ENCODE measurements around the gene RPS6KA2. TPM values are rescaled to one million over a fixed set of nuclear protein-coding genes. Genes with fewer than 3 reads are reported as not detected.

The RPS6KA2 gene
- total RNA-seq, 4 donors from 2014 or later, result 11.8 to 66.0 (median 19.2) TPM

DNA sequence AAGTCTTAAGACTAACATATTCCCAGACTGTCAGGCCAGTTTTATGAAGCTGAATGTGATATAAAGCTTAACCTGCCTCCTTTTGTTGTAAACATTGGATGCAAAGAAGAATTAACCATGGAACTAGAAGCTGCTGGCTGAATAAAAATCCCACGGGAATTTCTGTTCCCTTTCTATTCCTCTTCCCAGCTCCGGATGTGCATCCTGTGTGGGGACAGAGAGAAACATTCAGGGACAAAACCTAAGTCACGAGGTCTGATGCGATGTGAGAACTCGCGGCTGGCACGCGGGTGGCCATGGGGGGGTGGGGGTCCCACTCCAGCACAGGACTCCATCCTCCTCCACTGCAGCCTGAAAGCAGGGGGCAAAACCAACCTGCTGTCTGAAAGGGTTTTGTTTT, 72.7 kb downstream of the RPS6KA2 start:
- Histone ChIP-seq H3K4me1 (peaks cover 27 to 64% (median 36%) of the 10 kb centered on the region in 3 donors), H3K4me3 (no peak overlapping the region), H3K9me3 (no peaks in the 10 kb centered on the region), H3K36me3 (no peaks in the 10 kb centered on the region), H3K27me3 (no peaks in the 10 kb centered on the region), H3K27ac (peak overlapping the region; percentile 25 to 87 (median 82))
- DNase-seq, result no peak
- WGBS, 2 donors, result 75 to 83% methylated on average over 1 to 8 of the region's 8 CpGs
- intact Hi-C loops (cut with DNase I), result no loop called here
- TF ChIP-seq, protein P1, sequence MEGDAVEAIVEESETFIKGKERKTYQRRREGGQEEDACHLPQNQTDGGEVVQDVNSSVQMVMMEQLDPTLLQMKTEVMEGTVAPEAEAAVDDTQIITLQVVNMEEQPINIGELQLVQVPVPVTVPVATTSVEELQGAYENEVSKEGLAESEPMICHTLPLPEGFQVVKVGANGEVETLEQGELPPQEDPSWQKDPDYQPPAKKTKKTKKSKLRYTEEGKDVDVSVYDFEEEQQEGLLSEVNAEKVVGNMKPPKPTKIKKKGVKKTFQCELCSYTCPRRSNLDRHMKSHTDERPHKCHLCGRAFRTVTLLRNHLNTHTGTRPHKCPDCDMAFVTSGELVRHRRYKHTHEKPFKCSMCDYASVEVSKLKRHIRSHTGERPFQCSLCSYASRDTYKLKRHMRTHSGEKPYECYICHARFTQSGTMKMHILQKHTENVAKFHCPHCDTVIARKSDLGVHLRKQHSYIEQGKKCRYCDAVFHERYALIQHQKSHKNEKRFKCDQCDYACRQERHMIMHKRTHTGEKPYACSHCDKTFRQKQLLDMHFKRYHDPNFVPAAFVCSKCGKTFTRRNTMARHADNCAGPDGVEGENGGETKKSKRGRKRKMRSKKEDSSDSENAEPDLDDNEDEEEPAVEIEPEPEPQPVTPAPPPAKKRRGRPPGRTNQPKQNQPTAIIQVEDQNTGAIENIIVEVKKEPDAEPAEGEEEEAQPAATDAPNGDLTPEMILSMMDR (IDR thresholded peaks at IDR 0.05), result no peak
- TF ChIP-seq POLR2A (IDR thresholded peaks at IDR 0.05), result no peak

DNA sequence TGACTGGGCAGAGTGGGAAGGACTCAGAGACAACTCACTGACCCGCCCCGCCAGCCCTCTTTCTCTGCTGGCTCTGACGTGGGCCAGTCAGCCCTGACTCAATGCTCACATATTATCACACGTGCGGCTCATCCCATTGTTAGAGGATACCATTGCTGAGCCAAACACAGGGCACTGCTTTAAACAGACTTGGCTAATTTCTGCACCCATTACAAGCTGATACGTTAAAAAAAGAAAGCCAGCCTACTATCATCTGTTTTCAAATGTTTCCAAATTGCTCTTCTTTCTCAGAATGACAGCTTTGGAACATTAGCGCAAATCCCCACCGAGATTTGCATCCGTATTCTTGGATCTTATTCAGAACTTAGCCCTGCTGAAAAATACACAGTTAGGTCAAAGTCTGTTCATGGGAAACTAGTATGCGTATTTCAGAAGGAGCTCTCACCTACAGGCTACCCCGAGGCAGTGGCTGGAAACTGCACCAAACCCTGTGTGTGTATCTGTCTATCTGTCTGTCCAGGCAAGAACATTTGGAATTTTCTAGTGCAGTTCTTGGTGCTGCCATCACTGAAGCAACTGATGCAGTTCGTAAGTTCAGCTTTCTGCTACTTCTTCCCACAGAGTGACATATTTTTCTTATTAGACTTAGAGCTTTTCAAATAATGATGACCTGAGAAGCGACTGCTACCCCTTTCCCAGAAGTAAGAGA, 73.3 kb downstream of the RPS6KA2 start:
- no peak overlapping the region for H3K4me3 ChIP-seq
- intact Hi-C loops (cut with DNase I), result no loop called here
- no peaks in the 10 kb centered on the region for H3K36me3 ChIP-seq
- peak overlapping the region; percentile 51 to 87 (median 82) for H3K27ac ChIP-seq
- no peaks in the 10 kb centered on the region for H3K27me3 ChIP-seq
- no peak for DNase-seq
- TF ChIP-seq, protein P1 (IDR thresholded peaks at IDR 0.05), result no peak
- TF ChIP-seq POLR2A (IDR thresholded peaks at IDR 0.05), result no peak
- 42 to 53% methylated on average over 11 to 13 of the region's 13 CpGs for WGBS, 2 donors
- no peaks in the 10 kb centered on the region for H3K9me3 ChIP-seq
- H3K4me1 ChIP-seq, result peaks cover 27 to 63% (median 36%) of the 10 kb centered on the region in 3 donors

DNA sequence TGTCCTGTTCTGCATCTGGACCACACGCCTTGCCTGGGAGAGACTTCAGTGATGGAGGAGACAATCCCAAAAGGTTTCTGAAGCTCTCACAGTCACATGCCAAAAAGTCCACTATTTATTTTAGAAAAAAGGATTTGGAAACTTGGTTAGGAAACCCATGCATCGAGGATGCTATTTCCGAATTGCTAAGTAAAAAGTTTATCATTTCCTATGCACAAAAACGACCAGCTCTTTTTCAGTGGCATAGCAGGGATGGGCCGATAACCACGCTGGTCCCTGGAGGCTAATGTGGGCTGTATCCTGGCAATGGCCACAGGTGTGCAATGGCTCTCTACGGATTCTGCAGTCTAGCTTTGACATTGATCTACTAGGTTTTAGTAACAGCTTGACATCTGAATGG, 74.5 kb downstream of the RPS6KA2 start:
- 81 to 82% methylated on average over 7 of the region's 7 CpGs for WGBS, 2 donors
- DNase-seq, result no peak
- intact Hi-C loops (cut with DNase I), result no loop called here
- Histone ChIP-seq H3K27ac (peak overlapping the region in 2 of 4 donors; percentile 86 to 87), H3K27me3 (no peaks in the 10 kb centered on the region), H3K36me3 (no peaks in the 10 kb centered on the region), H3K4me3 (no peak overlapping the region), H3K4me1 (peaks cover 26 to 52% (median 27%) of the 10 kb centered on the region in 3 donors), H3K9me3 (no peaks in the 10 kb centered on the region)
- TF ChIP-seq, protein P1 (IDR thresholded peaks at IDR 0.05), result no peak
- no peak for TF ChIP-seq POLR2A (IDR thresholded peaks at IDR 0.05)

DNA sequence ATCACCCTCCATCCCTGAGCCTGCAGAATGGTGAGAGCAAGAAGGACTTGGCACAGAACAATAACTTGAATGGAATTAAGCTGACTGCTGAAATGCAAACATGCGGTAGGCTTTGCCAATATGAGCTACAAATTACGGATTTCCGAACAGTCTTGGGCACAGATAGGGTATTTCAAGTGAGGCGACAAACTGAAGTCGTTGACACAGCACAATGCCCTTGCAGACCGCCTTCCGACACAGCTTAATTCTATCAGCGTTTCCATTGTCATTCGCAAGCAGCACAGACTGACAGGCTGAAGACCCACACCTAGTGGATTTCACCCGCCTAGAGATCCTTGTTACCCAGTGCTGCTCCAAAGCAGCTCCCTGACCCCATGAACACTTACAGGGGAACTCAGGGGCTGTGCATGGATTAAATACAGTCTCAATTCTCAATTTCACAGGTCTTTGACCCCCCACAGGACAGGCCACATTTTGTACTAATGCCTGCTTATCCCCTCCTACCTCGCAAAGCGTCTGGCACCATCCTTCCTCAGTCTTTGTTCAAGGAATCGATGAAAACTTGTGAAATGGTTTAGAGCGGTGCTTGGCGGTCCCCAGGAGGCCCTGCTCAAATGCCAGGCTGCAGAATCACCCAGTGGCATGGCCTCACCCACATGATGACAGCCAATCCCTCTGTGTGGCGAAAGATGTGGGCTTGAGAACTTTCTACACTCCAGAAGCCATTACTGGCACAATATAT, 75.1 kb downstream of the RPS6KA2 start:
- TF ChIP-seq POLR2A (IDR thresholded peaks at IDR 0.05), result no peak
- TF ChIP-seq, protein P1 (IDR thresholded peaks at IDR 0.05), result no peak
- H3K9me3 ChIP-seq, result no peaks in the 10 kb centered on the region
- no peaks in the 10 kb centered on the region for H3K27me3 ChIP-seq
- intact Hi-C loops (cut with DNase I), result no loop called here
- WGBS, 2 donors, result 79 to 90% methylated on average over 15 to 16 of the region's 16 CpGs
- peaks cover 19 to 45% (median 21%) of the 10 kb centered on the region in 3 donors for H3K4me1 ChIP-seq
- no peak overlapping the region for H3K4me3 ChIP-seq
- H3K36me3 ChIP-seq, result no peaks in the 10 kb centered on the region
- DNase-seq, result no peak
- H3K27ac ChIP-seq, result no peak overlapping the region

DNA sequence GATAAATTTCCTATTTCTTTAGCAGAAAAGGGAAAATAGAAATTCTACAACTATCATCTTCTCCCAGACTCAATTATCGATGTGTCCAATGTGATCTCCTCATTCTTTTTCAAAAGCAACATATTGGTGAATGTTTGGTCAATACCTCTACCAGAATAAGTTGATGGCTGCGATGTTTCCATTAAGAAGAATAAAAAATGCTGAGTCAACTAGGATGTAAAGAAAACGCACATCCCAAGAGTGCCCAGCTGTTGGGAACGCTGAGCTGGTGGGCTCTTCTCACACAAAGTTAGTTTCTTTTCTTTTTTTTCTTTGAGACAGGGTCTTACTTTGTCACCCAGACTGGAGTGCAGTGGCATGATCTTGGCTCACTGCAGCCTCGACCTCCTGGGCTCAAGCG, 80.4 kb downstream of the RPS6KA2 start:
- 86 to 94% methylated on average over 6 of the region's 6 CpGs for WGBS, 2 donors
- Histone ChIP-seq H3K9me3 (no peaks in the 10 kb centered on the region), H3K4me3 (no peak overlapping the region), H3K4me1 (peaks cover 0 to 10% (median 5%) of the 10 kb centered on the region in 3 donors), H3K27ac (no peak overlapping the region), H3K27me3 (no peaks in the 10 kb centered on the region), H3K36me3 (no peaks in the 10 kb centered on the region)
- TF ChIP-seq POLR2A (IDR thresholded peaks at IDR 0.05), result no peak
- TF ChIP-seq, protein P1 (IDR thresholded peaks at IDR 0.05), result no peak
- intact Hi-C loops (cut with DNase I), result no loop called here
- no peak for DNase-seq
